Measurements from ENCODE around the gene REELD1. TPM values are rescaled to one million over a fixed set of nuclear protein-coding genes. Genes with fewer than 3 reads are reported as not detected.

Gene REELD1
- total and polyA plus RNA-seq, 9 of the 15 experiments (the other 6 are each of a cell fraction or from before 2014, with no cell fraction given) = not detected

DNA sequence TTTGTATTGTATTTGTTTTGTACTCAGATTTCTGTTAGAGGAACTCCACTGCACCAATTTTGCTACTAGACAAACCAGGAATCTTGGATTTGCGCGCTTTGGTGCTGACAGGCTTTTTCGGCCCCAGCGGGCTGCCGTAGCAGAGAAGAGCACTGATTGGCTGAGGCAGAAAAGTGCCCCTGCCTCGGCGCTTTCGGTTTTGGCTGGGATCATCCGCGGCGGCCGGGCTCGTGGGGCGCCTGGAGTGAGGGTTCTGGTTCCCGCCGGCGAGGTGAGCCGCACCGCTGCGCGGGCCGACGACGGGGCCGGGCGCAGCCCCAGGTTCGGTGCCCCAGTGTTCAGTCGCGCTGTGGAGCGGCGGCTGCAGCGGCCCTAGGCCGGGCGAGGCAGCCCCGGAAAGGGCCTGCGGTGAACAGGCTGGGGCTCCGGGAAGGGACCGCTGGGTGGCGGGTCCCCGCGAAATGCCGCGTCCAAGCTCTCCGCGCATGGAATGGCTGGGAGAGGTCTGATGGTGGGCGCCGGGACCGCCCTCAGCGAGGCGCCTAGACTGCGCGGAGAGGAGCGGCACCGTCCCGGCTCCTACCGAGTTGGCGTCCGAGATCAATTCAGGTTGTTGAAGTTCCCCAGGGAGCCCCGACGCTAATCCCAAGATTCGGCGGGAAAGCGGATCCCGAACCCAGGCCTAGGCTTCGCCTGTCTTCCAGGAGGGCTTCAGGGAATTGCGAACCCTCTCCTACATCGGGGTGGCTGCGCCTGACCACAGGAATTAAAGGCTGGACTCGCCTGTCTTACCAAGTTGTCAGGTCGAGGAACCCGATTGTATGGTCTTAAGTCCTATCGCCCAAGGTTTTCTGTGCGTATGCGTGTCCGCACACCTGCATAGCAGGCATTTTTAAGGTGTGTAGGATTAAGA, 38.5 kb upstream of the REELD1 start, which contains the start of gene LSM6 (continued):
- TF ChIP-seq, protein P1, sequence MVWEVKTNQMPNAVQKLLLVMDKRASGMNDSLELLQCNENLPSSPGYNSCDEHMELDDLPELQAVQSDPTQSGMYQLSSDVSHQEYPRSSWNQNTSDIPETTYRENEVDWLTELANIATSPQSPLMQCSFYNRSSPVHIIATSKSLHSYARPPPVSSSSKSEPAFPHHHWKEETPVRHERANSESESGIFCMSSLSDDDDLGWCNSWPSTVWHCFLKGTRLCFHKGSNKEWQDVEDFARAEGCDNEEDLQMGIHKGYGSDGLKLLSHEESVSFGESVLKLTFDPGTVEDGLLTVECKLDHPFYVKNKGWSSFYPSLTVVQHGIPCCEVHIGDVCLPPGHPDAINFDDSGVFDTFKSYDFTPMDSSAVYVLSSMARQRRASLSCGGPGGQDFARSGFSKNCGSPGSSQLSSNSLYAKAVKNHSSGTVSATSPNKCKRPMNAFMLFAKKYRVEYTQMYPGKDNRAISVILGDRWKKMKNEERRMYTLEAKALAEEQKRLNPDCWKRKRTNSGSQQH (CRISPR knock-in tag; IDR thresholded peaks at IDR 0.05) = no peak
- TF ChIP-seq SREBF1 (IDR thresholded peaks at IDR 0.05; ENCODE audit: borderline replicate concordance, low read depth, low read length) (no peak), ZNF589 (CRISPR knock-in tag; IDR thresholded peaks at IDR 0.05; ENCODE audit: low read depth) (no peak), BCL6 (CRISPR knock-in tag; IDR thresholded peaks at IDR 0.05) (no peak), RB1 (IDR thresholded peaks at IDR 0.05; ENCODE audit: low read depth) (peak; percentile 76; the same call in 1 of the 2 replicates), C11orf30 (IDR thresholded peaks at IDR 0.05; ENCODE audit: low read depth) (peak; percentile 64), ZBTB8A (IDR thresholded peaks at IDR 0.05; ENCODE audit: partially characterized antibody) (no peak), HEY1 (CRISPR knock-in tag; IDR thresholded peaks at IDR 0.05; ENCODE audit: borderline replicate concordance) (no peak), ETS2 (tag; IDR thresholded peaks at IDR 0.05; ENCODE audit: borderline replicate concordance, poor library complexity, severe bottlenecking) (no peak), RBM25 (IDR thresholded peaks at IDR 0.05; ENCODE audit: low read depth, low read length, severe bottlenecking) (peak; percentile 33), NR3C1 (CRISPR knock-in tag; IDR thresholded peaks at IDR 0.05) (no peak), CBFA2T2 (conservative IDR thresholded peaks at IDR 0.05) (no peak), ZNF282 (CRISPR knock-in tag; IDR thresholded peaks at IDR 0.05) (no peak), DMBX1 (CRISPR knock-in tag; IDR thresholded peaks at IDR 0.05; ENCODE audit: borderline replicate concordance) (no peak), HCFC1 (IDR thresholded peaks at IDR 0.05; ENCODE audit: low read depth, low read length) (peak; percentile 37; the same call in 1 of the 2 replicates)
- TF ChIP-seq, protein P2, sequence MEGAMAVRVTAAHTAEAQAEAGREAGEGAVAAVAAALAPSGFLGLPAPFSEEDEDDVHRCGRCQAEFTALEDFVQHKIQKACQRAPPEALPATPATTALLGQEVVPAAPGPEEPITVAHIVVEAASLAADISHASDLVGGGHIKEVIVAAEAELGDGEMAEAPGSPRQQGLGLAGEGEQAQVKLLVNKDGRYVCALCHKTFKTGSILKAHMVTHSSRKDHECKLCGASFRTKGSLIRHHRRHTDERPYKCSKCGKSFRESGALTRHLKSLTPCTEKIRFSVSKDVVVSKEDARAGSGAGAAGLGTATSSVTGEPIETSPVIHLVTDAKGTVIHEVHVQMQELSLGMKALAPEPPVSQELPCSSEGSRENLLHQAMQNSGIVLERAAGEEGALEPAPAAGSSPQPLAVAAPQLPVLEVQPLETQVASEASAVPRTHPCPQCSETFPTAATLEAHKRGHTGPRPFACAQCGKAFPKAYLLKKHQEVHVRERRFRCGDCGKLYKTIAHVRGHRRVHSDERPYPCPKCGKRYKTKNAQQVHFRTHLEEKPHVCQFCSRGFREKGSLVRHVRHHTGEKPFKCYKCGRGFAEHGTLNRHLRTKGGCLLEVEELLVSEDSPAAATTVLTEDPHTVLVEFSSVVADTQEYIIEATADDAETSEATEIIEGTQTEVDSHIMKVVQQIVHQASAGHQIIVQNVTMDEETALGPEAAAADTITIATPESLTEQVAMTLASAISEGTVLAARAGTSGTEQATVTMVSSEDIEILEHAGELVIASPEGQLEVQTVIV (CRISPR knock-in tag; IDR thresholded peaks at IDR 0.05; ENCODE audit: borderline replicate concordance) = no peak
- TF ChIP-seq, protein P3, sequence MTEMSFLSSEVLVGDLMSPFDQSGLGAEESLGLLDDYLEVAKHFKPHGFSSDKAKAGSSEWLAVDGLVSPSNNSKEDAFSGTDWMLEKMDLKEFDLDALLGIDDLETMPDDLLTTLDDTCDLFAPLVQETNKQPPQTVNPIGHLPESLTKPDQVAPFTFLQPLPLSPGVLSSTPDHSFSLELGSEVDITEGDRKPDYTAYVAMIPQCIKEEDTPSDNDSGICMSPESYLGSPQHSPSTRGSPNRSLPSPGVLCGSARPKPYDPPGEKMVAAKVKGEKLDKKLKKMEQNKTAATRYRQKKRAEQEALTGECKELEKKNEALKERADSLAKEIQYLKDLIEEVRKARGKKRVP (CRISPR knock-in tag; IDR thresholded peaks at IDR 0.05) = no peak
- TF ChIP-seq, protein P4, sequence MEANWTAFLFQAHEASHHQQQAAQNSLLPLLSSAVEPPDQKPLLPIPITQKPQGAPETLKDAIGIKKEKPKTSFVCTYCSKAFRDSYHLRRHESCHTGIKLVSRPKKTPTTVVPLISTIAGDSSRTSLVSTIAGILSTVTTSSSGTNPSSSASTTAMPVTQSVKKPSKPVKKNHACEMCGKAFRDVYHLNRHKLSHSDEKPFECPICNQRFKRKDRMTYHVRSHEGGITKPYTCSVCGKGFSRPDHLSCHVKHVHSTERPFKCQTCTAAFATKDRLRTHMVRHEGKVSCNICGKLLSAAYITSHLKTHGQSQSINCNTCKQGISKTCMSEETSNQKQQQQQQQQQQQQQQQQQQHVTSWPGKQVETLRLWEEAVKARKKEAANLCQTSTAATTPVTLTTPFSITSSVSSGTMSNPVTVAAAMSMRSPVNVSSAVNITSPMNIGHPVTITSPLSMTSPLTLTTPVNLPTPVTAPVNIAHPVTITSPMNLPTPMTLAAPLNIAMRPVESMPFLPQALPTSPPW (CRISPR knock-in tag; IDR thresholded peaks at IDR 0.05) = peak; percentile 16; the same call in 1 of the 2 replicates
- TF ChIP-seq, protein P5, sequence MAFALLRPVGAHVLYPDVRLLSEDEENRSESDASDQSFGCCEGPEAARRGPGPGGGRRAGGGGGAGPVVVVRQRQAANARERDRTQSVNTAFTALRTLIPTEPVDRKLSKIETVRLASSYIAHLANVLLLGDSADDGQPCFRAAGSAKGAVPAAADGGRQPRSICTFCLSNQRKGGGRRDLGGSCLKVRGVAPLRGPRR (CRISPR knock-in tag; IDR thresholded peaks at IDR 0.05) = no peak

Measured in K562 (cell line).